HG02884 (cell line): ENCODE measurements around the gene PI16.
"Not testable (repeated sequence)": the region's sequence is repeated elsewhere in the genome, so short reads cannot be mapped to it uniquely, and the experiment has no call there.

Experiments
- ATAC-seq: cut with Tn5 transposase; IDR thresholded peaks from one replicate; pipeline ENCODE4 v1.9.1; 2021; ENCODE audit warnings: mild to moderate bottlenecking, moderate library complexity; ENCODE audit not compliant: unreplicated experiment

PI16 gene

DNA sequence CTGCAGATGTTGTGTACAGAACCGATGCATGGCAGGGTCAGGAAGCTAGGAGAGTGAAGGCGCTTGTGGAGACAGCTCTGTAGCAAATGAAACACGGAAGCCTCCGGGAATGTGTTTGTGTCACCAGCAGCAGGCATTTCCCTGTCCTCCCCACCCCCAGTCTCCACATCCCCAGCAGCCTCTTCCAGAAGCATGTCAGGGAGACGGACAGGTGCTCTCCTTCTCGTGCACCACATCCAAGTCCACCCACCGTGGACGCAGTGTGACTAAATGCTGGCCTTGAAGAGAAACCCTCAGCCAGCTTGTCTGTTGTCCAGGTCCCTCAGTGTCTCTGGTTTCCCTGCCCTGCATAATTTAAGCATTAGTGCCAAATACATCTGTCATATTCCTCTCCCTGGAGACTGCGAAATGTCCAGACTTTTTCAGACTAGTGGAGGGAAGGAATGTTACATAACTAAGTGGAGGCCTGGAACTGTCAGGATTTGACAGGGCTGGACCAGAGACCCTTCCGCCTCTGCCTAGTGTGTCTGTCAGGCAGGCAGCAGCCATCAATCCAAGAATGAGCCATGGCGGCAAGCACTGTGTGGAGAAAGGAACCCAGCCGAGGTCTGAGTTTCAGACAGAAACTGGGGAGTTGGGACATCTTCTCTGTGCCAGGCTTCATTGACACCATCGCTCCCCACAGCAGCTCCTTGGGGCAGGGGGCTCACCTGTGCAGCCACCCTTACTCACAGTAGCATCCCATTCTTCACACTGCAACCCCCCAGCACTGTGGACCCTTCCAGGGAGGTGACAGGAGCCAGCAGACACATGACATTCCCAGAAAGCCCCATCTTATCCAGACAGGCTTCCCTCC, 26.6 kb upstream of the PI16 start:
- ATAC-seq: no peak

DNA sequence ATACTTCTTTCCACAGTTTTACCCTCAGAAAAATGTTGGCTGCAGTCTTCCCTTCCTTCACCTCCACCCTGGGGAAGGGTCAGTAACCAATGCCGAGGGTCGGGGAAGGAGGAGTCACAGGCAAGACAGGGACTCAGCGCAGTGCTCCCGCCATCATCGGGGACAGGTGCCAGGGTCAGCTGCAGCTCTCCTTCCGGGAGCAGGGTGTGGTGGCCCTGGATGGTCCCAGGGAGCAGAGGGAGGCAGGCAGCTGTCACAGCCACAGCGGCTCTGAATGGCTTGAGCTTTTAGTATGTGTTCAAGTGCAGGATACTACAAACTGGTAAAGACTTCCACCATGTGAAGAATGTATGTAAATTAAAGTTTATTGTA, 26.0 kb upstream of the PI16 start:
- ATAC-seq: no peak

DNA sequence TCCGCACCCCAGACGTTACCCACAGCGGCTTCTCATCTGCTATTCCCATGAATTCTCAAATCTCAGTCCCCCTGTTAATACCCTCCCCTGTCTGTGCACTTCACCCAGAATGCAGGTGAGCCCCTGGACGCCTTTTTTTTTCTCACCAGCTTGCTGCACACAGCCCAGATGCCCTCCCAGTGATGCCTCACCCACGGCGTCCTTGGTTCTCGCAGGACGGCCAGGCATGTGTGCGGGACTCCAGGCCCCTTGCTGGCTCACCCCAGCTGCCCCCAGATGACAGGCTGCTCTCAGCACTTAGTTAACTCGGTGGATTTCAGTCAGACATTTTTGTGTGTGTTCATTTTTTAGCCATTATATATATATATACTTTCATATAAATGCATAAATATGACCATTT, 25.4 kb upstream of the PI16 start:
- no peak for ATAC-seq

DNA sequence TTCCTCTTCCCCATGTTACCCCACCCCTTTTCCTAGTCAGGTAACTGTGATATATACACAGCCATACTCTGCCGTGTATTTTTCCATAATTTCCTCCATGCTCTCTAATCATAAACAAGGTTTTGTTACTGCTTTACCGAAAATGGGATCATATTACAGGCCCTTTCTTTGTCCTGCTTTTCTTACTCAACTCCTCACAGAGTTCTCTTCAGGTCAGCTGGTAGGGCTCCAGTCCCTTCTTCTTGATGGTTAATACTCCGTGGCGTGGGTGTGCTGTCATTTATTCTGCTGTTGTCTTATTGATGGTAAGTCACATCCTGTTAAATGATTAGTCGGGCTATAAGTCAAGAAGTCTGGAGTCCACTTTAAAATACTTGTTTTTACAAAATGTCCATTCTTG, 24.9 kb upstream of the PI16 start:
- no peak for ATAC-seq

DNA sequence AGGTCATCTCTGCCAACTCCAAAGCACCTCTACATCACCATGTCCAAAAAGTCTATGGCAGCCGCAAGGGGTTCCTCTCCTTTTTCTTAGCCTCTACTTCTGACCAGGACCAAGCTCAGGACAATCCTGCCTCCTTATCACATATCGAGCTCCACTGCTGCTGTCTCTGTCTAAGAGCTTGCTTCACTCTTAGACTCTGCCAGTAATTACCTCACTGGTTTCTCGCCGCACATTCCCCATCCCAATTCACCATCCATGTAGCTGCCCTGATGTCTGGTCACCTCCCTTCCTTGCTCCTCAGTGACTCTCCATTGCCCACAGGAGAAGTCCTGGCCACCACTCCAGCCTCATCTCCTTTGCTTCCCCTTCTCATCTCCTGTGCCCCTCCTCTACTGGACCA, 24.1 kb upstream of the PI16 start:
- no peak for ATAC-seq

DNA sequence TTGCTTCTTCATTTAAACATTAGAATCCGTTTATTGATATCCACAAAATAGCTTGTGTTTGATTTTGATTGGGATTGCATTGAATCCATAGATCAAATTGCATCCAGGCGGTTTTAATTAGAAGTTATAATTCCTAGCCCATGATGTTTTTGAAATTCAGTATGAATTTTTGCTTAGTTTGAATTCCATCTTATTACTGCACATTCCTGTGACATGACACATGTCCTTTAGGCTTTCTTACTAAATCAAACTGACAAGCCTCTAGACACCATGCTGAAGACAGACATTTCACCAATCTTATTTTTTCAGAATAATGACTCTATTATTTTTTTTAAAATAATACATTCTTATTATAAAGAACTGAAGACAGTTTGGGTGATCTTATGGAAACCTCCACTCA, 21.4 kb upstream of the PI16 start:
- ATAC-seq: no peak

DNA sequence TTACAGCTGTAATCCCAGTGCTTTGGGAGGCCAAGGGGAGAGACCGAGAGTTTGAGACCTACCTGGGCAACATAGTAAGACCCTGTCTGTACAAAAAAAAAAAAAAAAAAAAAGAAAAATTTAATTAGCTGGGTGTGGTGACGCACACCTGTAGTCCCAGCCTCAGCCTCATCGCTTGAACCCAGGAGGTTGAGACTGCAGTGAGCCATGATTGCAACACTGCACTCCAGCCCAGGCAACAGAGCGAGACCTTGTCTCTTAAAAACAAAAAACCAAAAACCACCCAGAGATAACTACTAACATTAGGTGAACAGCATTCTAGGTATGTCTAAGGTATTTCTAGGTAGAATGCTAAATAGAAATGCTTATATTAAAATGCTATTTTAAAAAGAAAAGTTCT, 21.0 kb upstream of the PI16 start:
- no peak for ATAC-seq

DNA sequence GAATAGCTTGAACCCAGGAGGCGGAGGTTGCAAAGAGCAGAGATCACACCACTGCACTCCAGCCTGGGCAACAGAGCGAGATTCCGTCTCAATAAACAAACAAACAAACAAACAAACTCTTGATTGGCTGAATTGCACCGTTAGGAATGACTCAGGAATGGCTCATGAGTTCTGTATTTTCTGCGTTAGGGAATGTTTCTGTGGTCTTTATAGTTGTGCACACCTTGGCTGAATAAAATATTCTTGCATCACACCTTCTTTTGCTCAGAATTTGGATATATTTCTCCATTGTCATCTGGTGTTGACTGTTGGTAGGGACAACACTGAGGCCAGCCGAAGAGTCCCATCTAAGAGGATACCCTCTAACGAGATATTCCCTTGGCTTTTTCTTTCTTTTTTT, 19.6 kb upstream of the PI16 start:
- ATAC-seq: no peak

DNA sequence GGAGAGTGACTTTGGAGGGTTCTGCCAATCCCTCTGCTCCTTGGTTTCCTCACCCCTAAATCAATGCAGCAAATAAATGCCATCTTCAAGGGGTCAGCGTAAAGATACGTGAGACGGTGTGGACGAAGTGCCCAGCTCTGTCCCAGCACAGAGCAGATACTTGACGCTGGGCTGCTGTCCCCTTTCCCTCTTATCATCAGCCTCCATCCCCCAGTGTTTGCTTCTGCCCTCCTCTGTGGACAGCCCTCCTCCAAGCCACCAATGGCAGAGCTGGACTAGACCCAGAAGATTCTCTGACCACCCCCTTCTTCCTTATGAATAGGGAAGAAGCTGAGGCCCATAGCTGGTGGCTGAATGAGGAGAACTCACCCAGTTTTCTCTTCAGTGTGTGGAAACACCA, 17.7 kb upstream of the PI16 start:
- ATAC-seq: no peak

DNA sequence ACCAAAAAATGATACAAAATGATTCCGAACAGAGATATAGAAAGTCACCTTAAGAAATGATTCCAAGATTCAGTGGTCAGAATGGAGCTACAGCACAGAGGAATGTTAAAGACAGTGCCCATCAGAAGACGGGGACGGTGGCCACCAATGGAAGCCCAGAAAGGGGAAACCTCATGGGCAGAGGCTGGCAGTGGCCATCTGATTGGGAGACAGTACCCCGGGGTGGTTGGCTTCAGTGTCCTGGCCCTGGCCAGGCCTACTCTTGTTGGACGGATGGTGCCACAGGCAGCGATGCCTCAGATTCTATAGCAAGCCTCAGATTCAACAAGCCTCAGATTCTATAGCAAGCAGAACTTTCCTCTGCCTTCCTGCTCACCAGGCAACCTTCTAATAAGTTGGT, 16.6 kb upstream of the PI16 start:
- no peak for ATAC-seq

DNA sequence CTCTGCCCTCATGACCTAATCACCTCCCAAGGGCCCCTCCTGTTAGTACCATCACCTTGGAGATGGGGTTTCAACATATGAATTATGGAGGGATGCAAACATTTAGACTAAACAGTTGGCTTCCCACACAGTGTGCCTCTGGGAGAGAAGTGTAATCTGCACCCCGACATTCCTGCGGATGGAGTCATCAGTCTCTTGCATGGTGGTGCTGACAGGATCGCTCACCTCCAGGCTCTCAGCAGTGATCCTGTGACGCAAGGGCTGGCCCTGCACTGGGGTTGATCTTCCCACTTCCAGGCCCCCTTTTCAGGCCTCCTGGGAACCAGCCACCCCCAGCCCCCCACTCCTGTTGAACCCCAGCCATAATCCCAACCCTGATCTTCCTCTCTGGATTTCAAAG, 16.0 kb upstream of the PI16 start:
- no peak for ATAC-seq

DNA sequence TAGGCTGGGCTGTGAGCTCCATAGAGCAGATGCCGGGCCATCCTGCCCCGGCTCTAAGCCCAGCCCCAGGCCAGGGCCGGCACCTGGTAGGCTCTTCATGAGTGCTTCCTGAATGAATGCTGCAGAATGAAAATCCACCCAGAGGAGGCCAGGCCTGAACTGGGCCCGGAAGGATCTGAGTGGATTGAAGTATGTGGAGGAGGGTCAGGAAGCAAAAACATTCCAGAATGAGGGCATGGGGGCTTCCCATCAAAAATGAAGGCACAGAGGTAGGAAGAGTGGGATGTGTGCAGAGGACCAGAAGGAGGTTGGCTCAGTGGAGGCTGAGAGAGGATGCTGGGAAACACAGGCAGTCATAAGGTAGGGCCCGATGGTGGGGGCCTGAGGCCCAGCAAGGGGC, 15.5 kb upstream of the PI16 start:
- ATAC-seq: not testable (repeated sequence)

DNA sequence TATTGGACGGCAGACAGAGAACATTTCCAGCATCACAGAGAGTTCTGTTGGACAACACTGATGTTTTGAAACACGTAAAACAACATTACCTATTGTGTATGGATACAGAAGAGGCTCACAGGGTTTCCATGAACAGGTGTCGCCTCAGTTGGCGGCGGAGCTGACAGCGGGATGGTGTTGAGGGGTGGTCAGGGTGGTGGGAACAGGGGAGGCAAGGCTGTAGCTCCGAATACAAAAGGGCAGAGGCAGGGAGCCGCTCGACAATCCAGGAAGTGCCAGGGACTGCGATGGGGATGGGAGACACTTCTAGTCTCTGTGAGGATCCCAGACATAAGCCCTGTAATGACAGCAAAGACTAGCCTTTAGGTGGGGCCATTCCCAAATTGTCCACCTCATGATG, 14.5 kb upstream of the PI16 start:
- no peak for ATAC-seq

DNA sequence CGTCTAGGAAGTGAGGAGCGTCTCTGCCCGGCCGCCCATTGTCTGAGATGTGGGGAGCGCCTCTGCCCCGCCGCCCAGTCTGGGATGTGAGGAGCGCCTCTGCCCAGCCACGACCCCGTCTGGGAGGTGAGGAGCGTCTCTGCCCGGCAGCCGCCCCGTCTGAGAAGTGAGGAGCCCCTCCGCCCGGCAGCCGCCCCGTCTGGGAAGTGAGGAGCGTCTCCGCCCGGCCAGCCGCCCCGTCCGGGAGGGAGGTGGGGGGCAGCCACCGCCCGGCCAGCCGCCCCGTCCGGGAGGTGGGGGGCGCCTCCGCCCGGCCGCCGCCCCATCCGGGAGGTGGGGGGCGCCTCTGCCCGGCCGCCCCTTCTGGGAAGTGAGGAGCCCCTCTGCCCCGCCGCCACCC, 13.0 kb upstream of the PI16 start:
- ATAC-seq: not testable (repeated sequence)

DNA sequence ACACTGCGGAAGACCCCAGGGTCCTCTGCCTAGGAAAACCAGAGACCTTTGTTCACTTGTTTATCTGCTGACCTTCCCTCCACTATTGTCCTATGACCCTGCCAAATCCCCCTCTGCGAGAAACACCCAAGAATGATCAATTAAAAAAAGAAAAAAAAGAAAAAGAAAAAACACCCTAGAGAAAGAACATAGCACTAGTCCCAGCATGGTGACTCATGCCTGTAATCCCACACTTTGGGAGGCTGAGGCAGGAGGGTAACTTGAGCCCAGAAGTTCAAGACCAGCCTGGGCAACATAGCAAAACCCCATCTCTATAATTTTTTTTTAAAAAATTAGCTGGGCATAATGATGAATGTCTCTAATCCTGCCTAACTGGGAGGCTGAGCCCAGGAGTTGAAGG, 12.2 kb upstream of the PI16 start:
- ATAC-seq: not testable (repeated sequence)

DNA sequence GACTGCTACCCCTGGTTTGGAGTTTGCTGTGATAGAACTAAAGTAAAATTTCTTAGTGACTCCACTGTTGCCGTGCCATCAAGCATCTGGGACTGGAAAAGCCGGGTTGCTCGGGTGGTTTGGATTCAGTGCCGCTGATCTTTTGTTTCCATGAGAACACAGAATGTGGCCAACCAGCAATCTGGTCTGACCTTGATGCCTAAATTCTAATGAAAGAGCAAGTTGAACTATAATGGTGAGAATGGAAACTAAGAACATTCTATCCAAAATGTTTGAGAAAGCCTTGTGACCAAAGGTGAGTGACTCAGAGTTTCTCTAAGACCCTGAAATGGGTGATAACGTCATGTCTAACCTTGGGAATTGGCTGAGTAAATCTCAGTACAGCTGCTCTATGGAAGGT, 9.9 kb upstream of the PI16 start:
- no peak for ATAC-seq

DNA sequence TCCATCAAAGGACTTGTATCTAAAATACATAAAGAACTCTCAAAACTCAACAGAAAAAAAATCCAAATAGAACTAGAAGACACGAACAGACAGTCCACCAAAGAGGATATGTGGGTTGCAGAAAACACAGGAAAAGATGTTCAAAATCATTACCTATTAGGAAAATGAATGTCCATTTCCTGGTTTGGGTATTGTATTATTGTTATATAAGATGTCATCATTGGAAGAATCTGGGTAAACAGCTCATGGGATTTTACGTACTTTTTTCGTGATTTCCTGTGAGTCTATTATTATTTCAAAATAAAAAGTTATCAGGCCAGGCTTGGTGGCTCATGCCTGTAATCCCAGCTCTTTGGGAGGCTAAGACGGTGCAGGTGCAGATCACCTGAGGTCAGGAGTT, 9.2 kb upstream of the PI16 start:
- no peak for ATAC-seq

DNA sequence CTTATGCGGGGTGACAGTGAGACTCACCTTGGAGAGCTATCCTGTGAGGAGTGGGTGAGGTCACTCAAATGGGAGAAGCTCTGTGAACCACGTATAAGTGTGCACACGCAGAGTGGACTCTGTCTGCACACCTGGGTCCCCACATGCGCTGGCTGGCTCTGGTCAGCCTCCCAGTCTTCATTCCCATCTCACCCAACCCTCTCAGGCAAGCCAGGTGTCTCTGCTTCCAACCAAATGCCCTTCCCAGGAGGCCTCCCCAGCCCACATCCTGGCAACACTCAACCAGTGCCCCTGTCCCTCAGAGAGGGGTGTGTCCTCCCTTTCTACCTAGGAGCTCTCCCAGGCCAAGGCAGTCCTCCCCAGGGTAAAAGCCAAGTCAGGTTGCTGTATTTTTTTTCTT, 8.0 kb upstream of the PI16 start:
- ATAC-seq: no peak

DNA sequence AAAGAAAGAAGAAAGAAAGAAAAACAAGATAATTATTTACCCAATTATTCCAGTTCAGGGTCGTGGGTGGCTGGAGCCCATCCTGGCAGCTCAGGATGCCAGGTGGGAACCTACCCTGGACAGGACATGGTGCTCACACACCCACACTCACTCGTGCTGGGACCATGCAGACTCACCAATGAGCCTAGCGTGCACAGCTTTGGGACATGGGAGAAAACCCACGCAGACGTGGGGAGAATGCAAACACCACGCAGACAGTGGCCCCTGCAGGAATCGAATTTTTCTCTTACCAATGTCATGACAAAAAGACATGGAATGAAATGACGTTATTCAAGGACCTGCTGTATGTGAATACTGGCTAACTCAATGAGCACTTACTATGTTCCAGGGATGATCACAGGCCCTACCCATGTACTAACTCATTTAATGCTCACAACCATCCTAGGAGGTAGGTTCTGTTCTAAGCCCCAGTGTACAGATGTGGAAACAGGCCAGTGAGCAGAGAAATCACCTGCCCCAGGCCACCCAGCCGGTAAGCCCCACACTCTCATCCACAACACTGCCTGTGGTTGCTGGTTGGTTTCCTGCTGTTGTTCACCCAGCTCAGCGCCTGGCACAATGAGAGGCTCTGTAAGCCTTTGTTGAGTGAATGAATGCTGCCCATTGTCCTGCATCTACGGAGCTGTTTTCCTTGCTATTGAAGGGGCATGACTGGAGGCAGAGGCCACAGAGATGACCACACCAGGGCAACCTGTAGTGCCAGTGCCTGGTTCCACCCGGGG, 6.8 kb upstream of the PI16 start:
- ATAC-seq: no peak

DNA sequence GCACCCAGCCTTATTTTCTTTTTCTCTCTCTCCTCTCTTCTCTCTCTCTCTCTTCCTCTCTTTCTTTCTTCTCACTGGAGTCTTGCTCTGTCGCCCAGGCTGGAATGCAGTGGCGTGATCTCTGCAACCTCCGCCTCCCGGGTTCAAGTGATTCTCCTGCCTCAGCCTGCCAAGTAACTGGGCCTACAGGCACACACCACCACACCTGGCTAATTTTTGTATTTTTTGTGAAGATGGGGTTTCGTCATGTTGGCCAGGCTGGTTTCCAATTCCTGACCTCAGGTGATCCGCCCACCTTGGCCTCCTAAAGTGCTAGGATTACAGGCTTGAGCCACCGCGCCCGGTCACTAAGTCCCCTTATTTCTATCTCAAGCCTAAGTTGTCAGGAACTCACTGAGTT, 5.5 kb upstream of the PI16 start:
- not testable (repeated sequence) for ATAC-seq

DNA sequence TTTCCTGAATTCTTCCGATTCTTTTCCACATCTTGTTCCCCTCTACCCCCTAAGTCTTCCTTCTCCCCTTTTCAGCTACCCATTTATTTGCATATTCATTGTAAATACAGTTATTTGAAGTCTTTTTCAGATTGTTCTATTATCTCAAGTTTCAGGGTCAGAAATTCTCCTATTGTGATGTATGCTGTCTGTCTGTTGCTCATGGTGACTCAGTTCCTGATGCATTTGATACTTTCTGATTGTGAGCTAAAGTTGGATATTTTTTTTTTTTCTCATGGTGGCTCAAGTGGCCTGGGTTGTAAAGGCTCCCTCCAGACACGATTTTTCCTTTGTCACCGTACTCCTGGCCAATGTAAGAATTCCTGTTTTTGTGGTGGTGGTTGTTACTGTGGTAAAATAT, 4.9 kb upstream of the PI16 start:
- ATAC-seq: no peak

DNA sequence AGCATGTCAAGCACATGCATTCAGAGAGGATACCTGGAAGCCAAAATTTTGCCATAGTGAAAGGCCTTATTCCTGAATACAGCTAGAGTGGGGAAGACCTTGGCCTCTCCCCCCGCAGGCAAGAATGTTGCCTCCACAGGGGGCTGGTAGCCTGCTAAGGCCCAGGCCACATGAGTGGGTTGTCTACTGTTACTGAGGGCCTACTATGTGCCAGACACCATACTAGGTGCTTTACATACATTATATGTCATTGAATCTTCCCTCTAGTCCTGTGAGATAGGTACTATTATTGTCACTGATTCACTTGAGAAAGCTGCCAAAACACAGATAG, 642 bp upstream of the PI16 start:
- ATAC-seq: no peak

DNA sequence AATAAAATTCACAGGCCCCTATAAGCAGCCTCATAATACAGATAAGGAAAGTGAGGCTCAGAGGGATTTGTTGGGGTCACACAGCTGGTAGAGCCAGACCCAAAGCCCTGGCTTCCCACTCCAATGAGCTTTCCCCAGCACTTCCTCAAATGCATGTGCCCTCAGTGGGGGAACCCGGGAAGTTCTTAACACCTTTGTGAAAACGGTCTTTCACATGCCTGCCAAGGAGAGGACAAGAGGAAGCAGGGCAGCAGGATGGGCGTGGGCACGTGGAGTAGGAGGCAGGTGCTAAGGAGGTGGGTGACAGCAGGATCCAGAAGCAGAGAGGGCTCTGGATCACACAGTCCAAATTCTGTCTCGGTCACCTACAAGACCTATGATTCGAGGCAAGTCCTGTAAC, 598 bp downstream of the PI16 start:
- ATAC-seq: no peak
